ENCODE results near the gene SEC24D. TPM values are rescaled to one million over a fixed set of nuclear protein-coding genes. Genes with fewer than 3 reads are reported as not detected.

The SEC24D gene
- total RNA-seq, 1 experiment from 2014 or later, result 14.4 TPM

DNA sequence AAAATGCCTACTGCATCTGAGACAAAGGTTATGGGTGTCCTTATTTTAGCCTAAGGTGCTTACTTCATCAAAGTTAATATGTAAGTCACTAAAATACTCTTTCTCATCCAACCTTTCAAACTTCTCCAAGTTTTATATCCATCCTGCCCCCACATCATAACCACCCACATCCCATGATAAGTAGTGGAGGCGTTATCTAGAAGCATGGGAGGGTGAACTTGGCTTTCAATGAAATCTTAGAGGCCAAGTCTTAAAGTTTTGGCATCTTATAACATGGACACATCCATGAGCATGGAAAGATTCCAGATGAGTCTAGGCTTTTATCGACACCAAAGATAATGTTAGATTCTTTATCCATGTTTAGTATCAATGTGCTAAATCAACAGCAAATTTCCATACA lies 22.9 kb upstream of the SEC24D start:
- intact Hi-C loops (cut with micrococcal nuclease), result no loop called here
- ChIA-PET POLR2A (ENCODE audit: unreplicated experiment) (no interaction called here), CTCF (no interaction called here)
- H3K4me2 ChIP-seq (ENCODE audit: low read length), result no peak overlapping the region
- ATAC-seq, result no peak
- H3K9ac ChIP-seq (ENCODE audit: low read length), result no peak overlapping the region
- no peak overlapping the region for H3K4me3 ChIP-seq (ENCODE audit: low read length)
- no peaks in the 10 kb centered on the region for H3F3A ChIP-seq (ENCODE audit: low read length, unreplicated experiment)
- no peaks in the 10 kb centered on the region for H3K36me3 ChIP-seq (ENCODE audit: low read depth, low read length)
- no peaks in the 10 kb centered on the region for H4K20me1 ChIP-seq (ENCODE audit: low read length)
- H3K4me1 ChIP-seq (ENCODE audit: insufficient read depth, low read length), result no peaks in the 10 kb centered on the region
- H3K27me3 ChIP-seq (ENCODE audit: low read length), result no peaks in the 10 kb centered on the region
- TF ChIP-seq EZH2phosphoT487 (IDR thresholded peaks at IDR 0.05; ENCODE audit: borderline replicate concordance, low read length) (no peak), EZH2 (IDR thresholded peaks at IDR 0.05; ENCODE audit: low read length, unreplicated experiment) (no peak)
- TF ChIP-seq, protein P1, sequence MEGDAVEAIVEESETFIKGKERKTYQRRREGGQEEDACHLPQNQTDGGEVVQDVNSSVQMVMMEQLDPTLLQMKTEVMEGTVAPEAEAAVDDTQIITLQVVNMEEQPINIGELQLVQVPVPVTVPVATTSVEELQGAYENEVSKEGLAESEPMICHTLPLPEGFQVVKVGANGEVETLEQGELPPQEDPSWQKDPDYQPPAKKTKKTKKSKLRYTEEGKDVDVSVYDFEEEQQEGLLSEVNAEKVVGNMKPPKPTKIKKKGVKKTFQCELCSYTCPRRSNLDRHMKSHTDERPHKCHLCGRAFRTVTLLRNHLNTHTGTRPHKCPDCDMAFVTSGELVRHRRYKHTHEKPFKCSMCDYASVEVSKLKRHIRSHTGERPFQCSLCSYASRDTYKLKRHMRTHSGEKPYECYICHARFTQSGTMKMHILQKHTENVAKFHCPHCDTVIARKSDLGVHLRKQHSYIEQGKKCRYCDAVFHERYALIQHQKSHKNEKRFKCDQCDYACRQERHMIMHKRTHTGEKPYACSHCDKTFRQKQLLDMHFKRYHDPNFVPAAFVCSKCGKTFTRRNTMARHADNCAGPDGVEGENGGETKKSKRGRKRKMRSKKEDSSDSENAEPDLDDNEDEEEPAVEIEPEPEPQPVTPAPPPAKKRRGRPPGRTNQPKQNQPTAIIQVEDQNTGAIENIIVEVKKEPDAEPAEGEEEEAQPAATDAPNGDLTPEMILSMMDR (conservative IDR thresholded peaks at IDR 0.05; ENCODE audit: low read depth, low read length), result no peak
- H3K9me2 ChIP-seq (replicated peaks; ENCODE audit: low read length), result no peaks in the 10 kb centered on the region
- no peak overlapping the region for H3K27ac ChIP-seq (ENCODE audit: low read length)
- DNase-seq, result no peak
- H3K79me2 ChIP-seq (ENCODE audit: low read length), result no peaks in the 10 kb centered on the region
- no TSS peak for BruUV-seq (replicated peaks)
- H3K9me3 ChIP-seq (ENCODE audit: low read length), result no peaks in the 10 kb centered on the region
- H2AFZ ChIP-seq (ENCODE audit: low read length), result no peak overlapping the region

DNA sequence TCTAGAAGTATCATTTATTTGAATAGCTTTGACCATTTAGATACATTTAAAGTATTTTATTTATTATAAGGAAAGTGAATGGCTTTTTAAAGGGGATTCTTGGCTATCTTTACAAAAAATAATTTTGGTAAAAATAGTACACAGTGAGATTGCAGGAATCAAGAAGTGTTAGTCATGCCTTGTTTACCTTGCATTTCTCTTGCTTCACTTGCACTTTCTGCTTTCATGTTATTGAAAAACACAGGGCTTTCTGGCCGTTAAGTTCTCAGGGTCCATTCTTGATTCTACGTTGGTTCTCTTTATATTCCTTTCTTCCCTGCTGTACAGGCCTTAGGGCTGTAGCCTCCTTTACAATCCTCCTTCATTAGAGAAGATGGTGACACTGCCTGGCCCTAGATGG lies 21.8 kb upstream of the SEC24D start:
- TF ChIP-seq EZH2 (IDR thresholded peaks at IDR 0.05; ENCODE audit: low read length, unreplicated experiment), result no peak
- TF ChIP-seq EZH2phosphoT487 (IDR thresholded peaks at IDR 0.05; ENCODE audit: borderline replicate concordance, low read length), result no peak
- TF ChIP-seq, protein P1 (conservative IDR thresholded peaks at IDR 0.05; ENCODE audit: low read depth, low read length), result no peak
- Histone ChIP-seq H3K79me2 (ENCODE audit: low read length) (no peaks in the 10 kb centered on the region), H3K9ac (ENCODE audit: low read length) (no peak overlapping the region), H3F3A (ENCODE audit: low read length, unreplicated experiment) (no peaks in the 10 kb centered on the region), H3K4me1 (ENCODE audit: insufficient read depth, low read length) (no peaks in the 10 kb centered on the region), H3K36me3 (ENCODE audit: low read depth, low read length) (no peaks in the 10 kb centered on the region), H3K27me3 (ENCODE audit: low read length) (no peaks in the 10 kb centered on the region), H4K20me1 (ENCODE audit: low read length) (no peaks in the 10 kb centered on the region), H3K4me3 (ENCODE audit: low read length) (no peak overlapping the region), H2AFZ (ENCODE audit: low read length) (no peak overlapping the region), H3K9me2 (replicated peaks; ENCODE audit: low read length) (no peaks in the 10 kb centered on the region), H3K9me3 (ENCODE audit: low read length) (no peaks in the 10 kb centered on the region), H3K4me2 (ENCODE audit: low read length) (no peak overlapping the region), H3K27ac (ENCODE audit: low read length) (no peak overlapping the region)
- ATAC-seq, result no peak
- no TSS peak for BruUV-seq (replicated peaks)
- ChIA-PET POLR2A (ENCODE audit: unreplicated experiment) (no interaction called here), CTCF (no interaction called here)
- DNase-seq, result no peak
- intact Hi-C loops (cut with micrococcal nuclease), result no loop called here

DNA sequence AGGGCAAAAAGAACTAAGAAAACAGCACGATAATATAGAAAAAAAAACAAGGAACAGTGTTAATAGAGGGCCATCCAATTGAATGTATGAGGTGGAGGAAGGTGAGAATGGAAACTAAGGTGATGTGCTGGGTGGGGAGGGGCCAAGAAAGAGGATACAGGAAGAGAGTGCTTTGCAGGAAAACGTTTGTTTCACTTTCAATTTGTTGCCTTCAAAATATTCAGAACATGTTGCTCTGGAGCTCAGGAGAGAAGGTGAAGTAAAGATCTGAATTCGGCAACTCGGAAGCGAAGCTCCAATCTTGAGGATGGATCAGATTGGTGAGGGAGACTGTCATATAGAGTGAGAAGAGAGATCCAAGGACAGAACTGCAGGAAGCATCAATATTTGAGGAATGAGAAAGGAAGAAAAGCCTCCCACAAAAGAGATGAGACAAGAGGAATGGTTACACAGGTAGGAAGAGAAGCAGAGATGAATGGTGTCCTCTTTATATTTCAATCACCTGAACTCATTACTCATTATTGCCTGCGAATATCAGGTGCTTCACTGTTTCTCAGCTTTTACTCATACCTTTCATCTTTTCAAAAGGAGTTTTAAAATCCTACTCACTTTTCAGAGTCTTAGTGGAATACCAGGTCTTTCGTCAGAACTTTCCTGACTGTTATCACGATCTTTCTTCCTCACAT lies 14.7 kb upstream of the SEC24D start:
- BruUV-seq (replicated peaks), result no TSS peak

More for the DNA sequence above, 14.7 kb upstream of the SEC24D start:
- POLR2A ChIA-PET (ENCODE audit: unreplicated experiment), result no interaction called here
- Histone ChIP-seq H3K79me2 (ENCODE audit: low read length) (no peaks in the 10 kb centered on the region), H3K27me3 (ENCODE audit: low read length) (no peaks in the 10 kb centered on the region), H3K9me3 (ENCODE audit: low read length) (no peaks in the 10 kb centered on the region), H3K4me3 (ENCODE audit: low read length) (peak overlapping the region; percentile 48), H3K36me3 (ENCODE audit: low read depth, low read length) (no peaks in the 10 kb centered on the region), H3K4me1 (ENCODE audit: insufficient read depth, low read length) (no peaks in the 10 kb centered on the region), H3F3A (ENCODE audit: low read length, unreplicated experiment) (no peaks in the 10 kb centered on the region), H4K20me1 (ENCODE audit: low read length) (no peaks in the 10 kb centered on the region), H3K27ac (ENCODE audit: low read length) (no peak overlapping the region), H2AFZ (ENCODE audit: low read length) (peak overlapping the region; percentile 82), H3K9me2 (replicated peaks; ENCODE audit: low read length) (no peaks in the 10 kb centered on the region), H3K9ac (ENCODE audit: low read length) (no peak overlapping the region), H3K4me2 (ENCODE audit: low read length) (peak overlapping the region; percentile 73)
- ATAC-seq (no peak), DNase-seq (peak; percentile 4)
- intact Hi-C loops (cut with micrococcal nuclease), result no loop called here
- TF ChIP-seq EZH2phosphoT487 (IDR thresholded peaks at IDR 0.05; ENCODE audit: borderline replicate concordance, low read length) (no peak), EZH2 (IDR thresholded peaks at IDR 0.05; ENCODE audit: low read length, unreplicated experiment) (no peak)
- TF ChIP-seq, protein P1 (conservative IDR thresholded peaks at IDR 0.05; ENCODE audit: low read depth, low read length), result no peak
- CTCF ChIA-PET, result no interaction called here

All from PC-3 (cell line).